Measurements from ENCODE around the gene FYCO1.
A peak's percentile ranks its signal among the peaks of the same experiment; 100 is the strongest.

Gene FYCO1

GRCh38 chr3:45959201-45959600 is 36.4 kb downstream of the FYCO1 start:
- no peak for DNase-seq

GRCh38 chr3:45958321-45958791 is 37.3 kb downstream of the FYCO1 start:
- peak; percentile 62 for DNase-seq

DNA sequence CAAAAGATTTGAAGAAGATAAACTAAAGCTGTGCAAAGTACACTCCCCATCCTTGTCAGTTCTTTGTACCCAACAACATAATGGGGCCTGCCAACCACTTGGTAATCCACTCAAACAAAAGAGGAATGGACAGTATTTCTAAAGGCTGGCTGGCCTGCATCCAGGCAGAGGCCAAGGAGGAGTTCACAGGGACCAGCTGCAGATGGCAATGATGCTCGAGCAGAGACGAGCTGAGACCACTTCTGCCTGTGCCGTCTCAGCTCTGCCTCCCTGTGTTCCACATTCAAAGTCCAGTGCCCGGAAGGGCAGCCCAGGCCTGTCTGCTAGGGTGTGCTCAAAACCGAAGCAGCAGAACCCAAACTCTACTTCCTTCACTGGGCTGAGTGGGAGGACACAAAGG is 38.0 kb downstream of the FYCO1 start:
- peak; percentile 54 for DNase-seq

GRCh38 chr3:45955706-45956105 is 39.9 kb downstream of the FYCO1 start:
- no peak for DNase-seq

GRCh38 chr3:45955017-45955647 is 40.5 kb downstream of the FYCO1 start:
- DNase-seq: peak; percentile 45

- peak; percentile 43 for DNase-seq
Observed at GRCh38 chr3:45954306-45954705, 41.3 kb downstream of the FYCO1 start.

DNA sequence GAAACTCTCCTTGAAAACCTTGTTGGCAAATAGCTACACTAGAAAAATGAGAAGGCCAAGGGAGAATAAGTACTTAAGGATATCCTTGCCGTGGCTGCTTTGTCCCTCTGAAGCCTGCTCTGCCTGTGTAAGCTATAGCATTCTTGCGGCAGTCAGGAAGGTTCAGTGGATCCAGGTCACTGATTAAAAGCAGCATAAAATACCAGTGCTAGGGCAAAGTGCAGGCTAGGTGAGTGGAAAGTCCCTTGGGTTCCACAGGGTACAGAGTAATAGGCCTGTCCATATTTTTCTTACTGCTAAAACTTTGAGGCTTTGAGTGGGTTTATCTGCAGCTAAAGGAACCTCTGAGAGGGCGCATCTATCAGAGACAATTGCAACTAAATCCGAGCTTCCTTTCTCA is 42.1 kb downstream of the FYCO1 start:
- DNase-seq: peak; percentile 50

DNA sequence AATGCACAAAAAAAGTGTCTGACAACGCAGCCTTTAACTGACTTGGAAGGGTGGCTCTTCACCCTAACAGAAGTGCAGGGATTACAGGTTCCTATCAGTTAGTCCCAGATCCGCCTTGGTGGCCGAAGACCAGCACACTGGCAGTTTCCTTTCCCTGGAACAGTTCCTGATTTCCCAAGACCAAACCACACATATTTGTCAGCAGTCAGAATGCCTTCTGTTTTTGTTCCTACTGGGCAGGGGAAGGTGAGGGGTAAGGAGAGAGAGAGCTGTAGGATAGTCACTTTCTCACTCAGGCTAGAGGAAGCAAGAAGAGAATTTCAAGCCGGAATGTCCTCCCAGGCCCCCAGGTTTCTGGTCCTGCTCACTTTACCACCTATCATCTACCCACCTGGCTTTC is 43.2 kb downstream of the FYCO1 start:
- peak; percentile 50 for DNase-seq

- DNase-seq: no peak
Observed at GRCh38 chr3:45951946-45952345, 43.7 kb downstream of the FYCO1 start.

GRCh38 chr3:45950686-45951600 is 44.7 kb downstream of the FYCO1 start:
- DNase-seq: peak; percentile 78

- DNase-seq: peak; percentile 58
Observed at GRCh38 chr3:45950131-45950530, 45.5 kb downstream of the FYCO1 start.

DNA sequence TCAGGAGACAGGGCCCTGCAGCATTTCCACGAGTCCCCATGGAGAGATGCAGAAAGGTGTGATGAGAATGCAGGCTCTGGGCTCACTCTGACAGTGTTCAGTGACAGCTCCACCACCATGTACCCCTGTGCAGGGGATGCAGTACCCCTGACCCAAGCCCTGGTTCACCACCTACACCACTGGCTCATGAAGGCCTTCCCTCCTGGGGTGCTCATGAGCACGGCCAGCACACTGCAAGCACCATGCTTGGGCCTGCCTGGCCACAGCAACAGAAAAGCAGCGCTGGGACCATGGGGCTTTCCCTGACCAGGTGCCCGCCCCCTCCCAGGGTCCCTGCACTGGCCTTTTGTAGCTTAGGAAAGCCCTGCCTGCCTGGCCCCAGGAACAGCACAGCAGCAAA is 46.2 kb downstream of the FYCO1 start:
- peak; percentile 58 for DNase-seq

GRCh38 chr3:45948881-45949280 is 46.7 kb downstream of the FYCO1 start:
- DNase-seq: peak; percentile 50

DNA sequence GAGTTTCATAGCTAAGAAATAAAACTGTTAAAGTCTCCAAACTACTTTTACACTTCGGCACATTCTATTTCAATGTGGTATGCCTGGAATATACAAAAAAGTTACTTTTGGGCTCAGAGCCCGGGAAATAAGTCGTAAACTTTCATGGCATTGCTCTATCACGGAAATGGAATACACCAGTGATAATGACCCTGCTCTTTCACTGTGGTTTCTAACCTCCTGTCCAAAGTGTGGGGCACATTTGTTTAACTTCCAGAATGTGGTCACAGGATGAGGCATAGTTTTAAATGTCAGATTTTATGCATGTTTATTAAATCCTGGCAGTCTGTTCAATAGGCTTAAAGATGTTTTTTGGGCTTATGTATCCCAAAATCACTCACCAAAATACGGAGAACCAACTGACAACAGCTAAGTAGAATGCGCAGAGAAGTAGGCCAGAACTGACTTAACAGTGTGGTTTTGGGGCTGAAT is 47.3 kb downstream of the FYCO1 start:
- DNase-seq: no peak

GRCh38 chr3:45947361-45947760 is 48.3 kb downstream of the FYCO1 start:
- peak; percentile 55 for DNase-seq

DNA sequence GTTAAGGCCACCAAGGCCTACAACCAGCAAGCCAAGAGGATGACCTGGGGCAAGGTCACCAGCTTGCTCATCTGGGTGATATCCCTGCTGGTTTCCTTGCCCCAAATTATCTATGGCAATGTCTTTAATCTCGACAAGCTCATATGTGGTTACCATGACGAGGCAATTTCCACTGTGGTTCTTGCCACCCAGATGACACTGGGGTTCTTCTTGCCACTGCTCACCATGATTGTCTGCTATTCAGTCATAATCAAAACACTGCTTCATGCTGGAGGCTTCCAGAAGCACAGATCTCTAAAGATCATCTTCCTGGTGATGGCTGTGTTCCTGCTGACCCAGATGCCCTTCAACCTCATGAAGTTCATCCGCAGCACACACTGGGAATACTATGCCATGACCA is 48.7 kb downstream of the FYCO1 start:
- DNase-seq: peak; percentile 60

- DNase-seq: no peak
Observed at GRCh38 chr3:45946307-45946706, 49.3 kb downstream of the FYCO1 start.

- DNase-seq: peak; percentile 57
Observed at GRCh38 chr3:45944830-45945620, 50.6 kb downstream of the FYCO1 start.

DNA sequence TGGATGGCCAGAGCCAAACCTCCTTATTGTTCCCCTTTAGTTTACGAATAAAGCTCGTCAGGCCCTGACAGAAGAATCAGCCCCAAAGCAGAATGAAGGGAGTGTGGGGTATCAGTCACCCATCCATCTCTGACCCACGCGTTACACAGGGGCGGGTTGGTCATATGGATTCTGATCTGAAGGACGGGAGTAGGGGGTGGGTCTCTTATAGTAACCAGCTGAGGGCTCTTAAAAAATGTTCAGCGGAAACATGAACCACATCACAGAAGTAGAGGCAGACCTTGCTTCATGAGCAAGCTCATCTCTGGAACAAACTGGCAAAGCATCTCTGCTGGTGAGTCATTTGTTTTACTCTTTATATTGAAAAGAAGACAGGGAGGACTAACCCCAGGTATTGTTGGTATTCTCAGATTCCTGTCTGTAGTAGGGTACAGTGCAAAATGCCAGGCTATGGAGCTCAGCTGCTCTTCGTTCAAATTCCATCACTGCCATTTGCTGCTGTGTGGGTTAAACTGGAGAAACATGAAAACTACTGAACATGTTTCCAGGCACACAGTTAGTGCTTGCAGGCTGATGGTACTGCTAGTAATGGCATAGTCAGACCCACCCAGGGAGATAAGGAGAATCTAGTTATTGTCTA is 52.3 kb downstream of the FYCO1 start, which contains the start of gene CXCR6:
TSS of gene CXCR6 (plus strand) at position 258 of the 640 bp plus-strand sequence. CDS start 3,018 bp downstream, outside the sequence.
- peak; percentile 79 for DNase-seq

GRCh38 chr3:45942051-45942825 is 53.4 kb downstream of the FYCO1 start:
- DNase-seq: peak; percentile 60

DNA sequence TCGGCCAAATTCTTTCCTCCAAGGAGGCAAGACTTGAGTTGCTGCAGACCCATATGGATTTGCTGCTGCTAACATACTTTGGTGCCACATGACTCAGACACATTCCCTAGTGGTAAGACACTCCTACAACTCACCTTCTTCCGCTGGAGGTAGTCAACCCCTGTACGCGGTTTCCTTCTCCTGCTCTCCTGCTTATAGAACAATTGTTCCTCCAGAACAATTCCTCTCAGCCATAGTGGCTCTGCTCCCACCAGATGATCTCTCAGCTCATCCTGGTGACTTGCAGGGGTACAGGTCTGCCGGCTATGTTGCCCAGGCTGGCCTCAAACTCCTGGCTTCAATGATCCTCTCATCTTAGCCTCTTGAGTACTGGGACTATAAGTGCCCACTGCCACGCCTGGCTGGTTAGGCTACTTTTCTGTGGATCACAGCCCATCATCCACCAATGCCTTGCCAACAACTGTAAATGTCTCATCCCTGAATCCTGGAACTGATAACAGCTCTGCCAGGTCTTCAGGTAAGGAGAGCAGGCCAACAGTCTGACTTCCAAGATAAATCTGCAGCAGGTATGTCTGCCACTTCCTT is 54.8 kb downstream of the FYCO1 start:
- DNase-seq: peak; percentile 54

Measured in activated CD8-positive, alpha-beta memory T cell treated with anti-CD3 and anti-CD28 coated beads for 24 hours (primary cell).